Smooth muscle cell (in vitro differentiated cells): ENCODE data around the gene SP6. TPM values are rescaled to one million over a fixed set of nuclear protein-coding genes. Genes with fewer than 3 reads are reported as not detected.
A peak's percentile ranks its signal among the peaks of the same experiment; 100 is the strongest.

Experiments
- DNase-seq: peaks from one replicate; lab custom pipeline; 2025; ENCODE audit not compliant: unreplicated experiment; lab: John Stamatoyannopoulos, UW
- H2AFZ ChIP-seq: fragments of 200-600 bp; sonication (generic); 2 replicates; pipeline ENCODE4 v1.6.0; 2016; ENCODE audit warnings: antibody characterized with exemption, low read depth, mild to moderate bottlenecking
- H3F3A ChIP-seq: fragments of 200-600 bp; sonication (generic); 2 replicates; pipeline ENCODE4 v1.6.0; 2017; ENCODE audit warnings: antibody characterized with exemption, low read depth
- H3K27ac ChIP-seq: fragments of 200-600 bp; sonication (generic); 2 replicates; pipeline ENCODE4 v1.5.1; 2016; ENCODE audit warnings: low read depth, mild to moderate bottlenecking
- H3K27me3 ChIP-seq: fragments of 200-600 bp; sonication (generic); 2 replicates; pipeline ENCODE4 v1.6.1; 2016; ENCODE audit warnings: low read depth, mild to moderate bottlenecking
- H3K36me3 ChIP-seq: fragments of 200-600 bp; sonication (generic); 2 replicates; pipeline ENCODE4 v1.5.1; 2016; ENCODE audit warnings: low read depth
- H3K4me1 ChIP-seq: fragments of 200-600 bp; sonication (generic); 2 replicates; pipeline ENCODE4 v1.5.1; 2016; ENCODE audit warnings: low read depth
- H3K4me2 ChIP-seq: fragments of 200-600 bp; sonication (generic); 2 replicates; pipeline ENCODE4 v1.6.0; 2016; ENCODE audit warnings: mild to moderate bottlenecking
- H3K4me3 ChIP-seq: fragments of 200-600 bp; sonication (generic); 2 replicates; pipeline ENCODE4 v1.5.1; 2016; ENCODE audit warnings: mild to moderate bottlenecking
- H3K79me2 ChIP-seq: fragments of 200-600 bp; sonication (generic); 2 replicates; pipeline ENCODE4 v1.6.0; 2016; ENCODE audit warnings: low read depth, mild to moderate bottlenecking
- H3K9ac ChIP-seq: fragments of 200-600 bp; sonication (generic); 2 replicates; pipeline ENCODE4 v1.6.0; 2016; ENCODE audit warnings: low read depth
- H3K9me3 ChIP-seq: fragments of 200-600 bp; sonication (generic); replicated peaks from 2 replicates; pipeline ENCODE4 v1.5.1; 2016; ENCODE audit warnings: low read depth
- H4K20me1 ChIP-seq: fragments of 200-600 bp; sonication (generic); 2 replicates; pipeline ENCODE4 v1.6.0; 2016; ENCODE audit warnings: low read depth
- WGBS: methylation state at CpG from one replicate; pipeline ENCODE4 v1.1.7; 2016; ENCODE audit warnings: low lambda C conversion rate; 5-methylcytosine and 5-hydroxymethylcytosine counted together
- polyA plus RNA-seq: library from polyadenylated mRNA; unstranded; fragments of >200 nt; fragmentation: Nextera tagmentation; extraction: Ambion mirVana; gene quantifications from 2 replicates; pipeline ENCODE4 v1.2.1, GENCODE V29; 2016
- total RNA-seq: library from RNA; depleted of rRNA; stranded (reverse); fragments of >200 nt; gene quantifications from 2 replicates; pipeline ENCODE4 v1.2.3, GENCODE V29; 2014
- TF ChIP-seq, protein P1 (sequence below): fragments of 200-600 bp; sonication (generic); IDR thresholded peaks from 2 replicates; pipeline ENCODE4 v1.5.1; 2017; ENCODE audit warnings: borderline replicate concordance, mild to moderate bottlenecking, antibody characterized with exemption; ENCODE audit not compliant: insufficient read depth, poor library complexity, severe bottlenecking

SP6 gene
- total and polyA plus RNA-seq, 2 experiments from 2014 or later: 9.3 to 10.7 TPM

DNA sequence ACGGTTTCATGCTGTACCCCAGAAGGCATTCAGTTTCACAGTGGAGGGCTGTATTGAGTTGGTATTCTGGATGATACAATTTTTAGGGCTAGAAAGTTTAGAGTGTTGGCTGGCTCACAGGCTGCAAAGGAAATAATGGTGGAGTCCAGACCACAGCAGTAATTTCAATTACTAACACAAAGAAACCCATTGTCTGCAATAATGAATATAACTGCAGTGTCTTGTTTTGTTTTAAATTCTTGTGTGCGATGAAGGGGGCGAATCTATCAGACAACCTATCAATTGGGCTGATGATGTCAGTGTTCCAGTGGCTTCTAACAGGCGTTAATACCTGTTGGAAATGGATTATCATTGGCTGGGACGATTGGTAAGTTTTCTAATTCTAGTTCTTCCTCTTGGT, 46.6 kb upstream of the SP6 start:
- 80% methylated on average over 5 of the region's 5 CpGs for WGBS
- H4K20me1 ChIP-seq: no peaks in the 10 kb centered on the region
- H3K9me3 ChIP-seq: no peaks in the 10 kb centered on the region
- TF ChIP-seq, protein P1, sequence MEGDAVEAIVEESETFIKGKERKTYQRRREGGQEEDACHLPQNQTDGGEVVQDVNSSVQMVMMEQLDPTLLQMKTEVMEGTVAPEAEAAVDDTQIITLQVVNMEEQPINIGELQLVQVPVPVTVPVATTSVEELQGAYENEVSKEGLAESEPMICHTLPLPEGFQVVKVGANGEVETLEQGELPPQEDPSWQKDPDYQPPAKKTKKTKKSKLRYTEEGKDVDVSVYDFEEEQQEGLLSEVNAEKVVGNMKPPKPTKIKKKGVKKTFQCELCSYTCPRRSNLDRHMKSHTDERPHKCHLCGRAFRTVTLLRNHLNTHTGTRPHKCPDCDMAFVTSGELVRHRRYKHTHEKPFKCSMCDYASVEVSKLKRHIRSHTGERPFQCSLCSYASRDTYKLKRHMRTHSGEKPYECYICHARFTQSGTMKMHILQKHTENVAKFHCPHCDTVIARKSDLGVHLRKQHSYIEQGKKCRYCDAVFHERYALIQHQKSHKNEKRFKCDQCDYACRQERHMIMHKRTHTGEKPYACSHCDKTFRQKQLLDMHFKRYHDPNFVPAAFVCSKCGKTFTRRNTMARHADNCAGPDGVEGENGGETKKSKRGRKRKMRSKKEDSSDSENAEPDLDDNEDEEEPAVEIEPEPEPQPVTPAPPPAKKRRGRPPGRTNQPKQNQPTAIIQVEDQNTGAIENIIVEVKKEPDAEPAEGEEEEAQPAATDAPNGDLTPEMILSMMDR: no peak
- peak overlapping the region; percentile 98 for H3K4me3 ChIP-seq
- no peaks in the 10 kb centered on the region for H3F3A ChIP-seq
- H3K36me3 ChIP-seq: no peaks in the 10 kb centered on the region
- H3K27ac ChIP-seq: no peak overlapping the region
- peaks cover 20% of the 10 kb centered on the region for H3K79me2 ChIP-seq
- H3K27me3 ChIP-seq: no peaks in the 10 kb centered on the region
- H3K9ac ChIP-seq: peak overlapping the region; percentile 99
- peaks cover 18% of the 10 kb centered on the region for H3K4me1 ChIP-seq
- no peak overlapping the region for H2AFZ ChIP-seq
- peak overlapping the region; percentile 99 for H3K4me2 ChIP-seq
- no peak for DNase-seq

DNA sequence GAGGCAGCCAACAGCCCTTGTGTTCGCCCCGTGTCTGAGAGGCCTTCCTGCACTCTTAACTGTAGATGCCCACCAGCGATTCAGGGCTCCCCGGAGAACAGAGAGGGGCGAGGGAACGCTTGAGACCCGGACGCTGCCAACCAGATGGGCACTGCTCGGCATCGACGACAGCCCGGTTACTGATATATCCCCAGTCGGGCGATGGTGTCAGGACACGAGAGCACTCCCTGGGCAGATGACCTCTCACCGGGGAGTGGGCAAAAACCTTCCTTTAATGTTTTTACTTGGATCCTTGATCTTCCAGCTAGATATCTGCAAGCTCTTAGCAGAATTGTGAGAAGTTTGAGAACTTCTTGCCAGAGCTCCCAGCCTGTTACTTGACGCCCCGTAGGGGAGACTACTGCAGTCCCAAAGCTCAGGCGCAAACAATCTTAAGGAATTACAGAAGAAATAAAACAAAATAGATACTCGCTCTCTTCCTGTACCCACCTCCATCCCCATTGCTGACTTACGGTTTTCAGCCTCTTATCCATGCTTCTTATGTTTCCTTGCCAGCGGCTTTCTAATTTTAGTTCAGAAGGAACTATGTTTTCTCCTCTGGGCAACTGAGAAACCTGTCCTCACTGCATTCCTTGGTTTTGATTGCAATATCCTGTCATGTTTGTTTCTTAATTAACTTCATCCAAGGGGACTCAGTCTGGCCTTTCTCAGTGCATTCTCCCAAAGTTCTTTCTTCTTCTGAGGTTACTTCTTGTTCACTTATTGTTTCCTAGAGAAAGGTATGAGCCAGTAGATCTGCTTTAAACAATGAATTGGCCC, 45.9 kb upstream of the SP6 start:
- Histone ChIP-seq H3K9ac (peak overlapping the region; percentile 99), H3K79me2 (peaks cover 15% of the 10 kb centered on the region), H3K27ac (peak overlapping the region; percentile 98), H3K27me3 (no peaks in the 10 kb centered on the region), H3K9me3 (no peaks in the 10 kb centered on the region), H3F3A (no peaks in the 10 kb centered on the region), H2AFZ (peak overlapping the region; percentile 84), H3K36me3 (no peaks in the 10 kb centered on the region), H3K4me3 (peak overlapping the region; percentile 98), H3K4me1 (peaks cover 18% of the 10 kb centered on the region), H3K4me2 (peak overlapping the region; percentile 99), H4K20me1 (no peaks in the 10 kb centered on the region)
- TF ChIP-seq, protein P1: no peak
- 7% methylated on average over 22 of the region's 22 CpGs for WGBS
- no peak for DNase-seq

DNA sequence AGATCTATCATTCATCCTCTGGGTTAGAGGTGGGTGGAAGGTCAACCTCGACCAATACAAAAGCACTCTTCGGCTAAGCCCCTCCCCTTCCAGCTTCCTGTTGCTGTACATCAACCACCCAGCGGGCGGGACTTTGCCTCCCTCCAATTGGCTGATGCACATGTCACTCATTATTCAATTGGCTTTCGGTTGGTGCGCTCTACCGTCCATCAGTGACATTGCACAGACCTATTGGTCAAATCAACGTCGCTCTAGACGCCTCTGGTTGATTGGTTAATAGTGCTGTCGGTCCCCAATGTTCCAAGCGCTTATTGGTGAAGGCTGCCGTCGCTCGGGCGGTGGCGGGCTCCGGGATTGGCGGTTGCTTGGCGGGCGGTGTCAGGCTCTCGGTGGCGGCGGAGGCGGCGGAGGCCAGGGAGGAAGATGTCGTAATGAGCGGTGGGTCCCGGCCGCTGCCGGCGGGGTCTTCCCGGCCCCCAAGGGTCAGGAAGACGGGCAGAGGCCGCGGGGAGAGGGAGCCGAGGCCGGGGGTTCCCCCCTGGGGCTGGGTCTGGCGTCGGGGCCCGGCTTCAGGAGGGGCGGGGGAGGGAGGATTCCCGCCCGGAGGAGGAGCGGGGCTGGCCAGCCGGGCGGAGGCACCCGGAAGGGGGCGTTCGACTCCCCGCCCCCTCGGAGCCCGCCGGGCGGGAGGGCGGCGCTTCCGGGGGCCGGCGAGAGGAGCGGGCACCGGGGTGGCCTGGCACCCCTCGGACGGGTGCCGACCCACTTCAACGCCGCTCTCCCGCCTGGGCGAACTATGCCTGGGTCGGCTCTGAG, 45.1 kb upstream of the SP6 start, which contains the start of gene SP2:
Gene SP2, plus strand, starts transcription at position 381 of the 816 bp plus-strand sequence. Its CDS starts 51 bp downstream, at position 432.
- peak within 1 kb of the TSS; percentile 99 for H3K4me2 ChIP-seq
- DNase-seq: peak; percentile 100
- H3K4me1 ChIP-seq: peaks cover 18% of the 10 kb centered on the region
- H3K9ac ChIP-seq: peak within 1 kb of the TSS; percentile 99
- WGBS: under 1% methylated on average over 41 of the region's 70 CpGs
- no peaks in the 10 kb centered on the region for H4K20me1 ChIP-seq
- H3F3A ChIP-seq: no peaks in the 10 kb centered on the region
- peak within 1 kb of the TSS; percentile 84 for H2AFZ ChIP-seq
- peak within 1 kb of the TSS; percentile 98 for H3K4me3 ChIP-seq
- TF ChIP-seq, protein P1: no peak
- peaks cover 13% of the 10 kb centered on the region for H3K79me2 ChIP-seq
- H3K27me3 ChIP-seq: no peaks in the 10 kb centered on the region
- H3K9me3 ChIP-seq: no peaks in the 10 kb centered on the region
- H3K27ac ChIP-seq: peak within 1 kb of the TSS; percentile 98
- no peaks in the 10 kb centered on the region for H3K36me3 ChIP-seq
